Aortic smooth muscle cell (primary cell): ENCODE results near the gene GPR21. TPM values are rescaled to one million over a fixed set of nuclear protein-coding genes. Genes with fewer than 3 reads are reported as not detected.

Experiments used
- total RNA-seq: library from RNA; depleted of rRNA; stranded (reverse); fragments of >200 nt; gene quantifications from 2 replicates; pipeline ENCODE4 v1.2.3, GENCODE V29; 2014

Gene GPR21, protein sequence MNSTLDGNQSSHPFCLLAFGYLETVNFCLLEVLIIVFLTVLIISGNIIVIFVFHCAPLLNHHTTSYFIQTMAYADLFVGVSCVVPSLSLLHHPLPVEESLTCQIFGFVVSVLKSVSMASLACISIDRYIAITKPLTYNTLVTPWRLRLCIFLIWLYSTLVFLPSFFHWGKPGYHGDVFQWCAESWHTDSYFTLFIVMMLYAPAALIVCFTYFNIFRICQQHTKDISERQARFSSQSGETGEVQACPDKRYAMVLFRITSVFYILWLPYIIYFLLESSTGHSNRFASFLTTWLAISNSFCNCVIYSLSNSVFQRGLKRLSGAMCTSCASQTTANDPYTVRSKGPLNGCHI
- 0.87 and 1.1 TPM in 2 replicates for total RNA-seq

DNA sequence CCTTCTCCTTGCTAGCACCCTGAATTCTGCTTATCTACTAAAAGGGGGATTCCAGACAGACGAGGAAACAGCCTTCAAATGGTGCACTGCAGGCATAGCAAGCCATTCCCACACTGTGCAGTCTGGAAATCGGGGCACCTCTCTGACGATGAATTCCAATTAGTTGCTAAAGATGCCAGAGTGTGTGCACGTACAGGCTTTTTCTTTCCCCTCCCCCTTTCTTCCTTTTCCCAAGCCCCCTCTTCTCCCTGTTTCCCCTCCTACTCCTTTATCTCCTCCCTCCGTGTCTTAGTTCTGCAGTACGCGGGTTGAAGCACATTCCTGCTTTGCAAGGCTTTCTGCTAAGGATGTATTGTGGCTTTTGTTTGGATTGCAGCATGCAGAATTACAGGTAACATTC, at the start of gene GPR21:
TSS of gene GPR21 (plus strand) at position 316 of the 400 bp plus-strand sequence. CDS start 900 bp downstream, outside the sequence.

Other genes starting within 250 kb of the GPR21 start
- not detected in 2 replicates for gene OR5C1, start 244.7 kb upstream of the GPR21 start, total RNA-seq
- not detected in 2 replicates for gene OR1K1, start 233.5 kb upstream of the GPR21 start, total RNA-seq
- 43.9 and 51.5 TPM in 2 replicates for gene PDCL, start 205.1 kb upstream of the GPR21 start, total RNA-seq
- gene RC3H2, start 128.3 kb upstream of the GPR21 start, total RNA-seq, result 50.6 and 60.5 TPM in 2 replicates
- gene ZBTB6, start 120.3 kb upstream of the GPR21 start, total RNA-seq, result 13.1 and 13.5 TPM in 2 replicates
- 2.9 and 3.3 TPM in 2 replicates for gene ZBTB26, start 102.2 kb upstream of the GPR21 start, total RNA-seq
- gene RABGAP1, start 92.6 kb upstream of the GPR21 start, total RNA-seq, result 35.7 and 45.3 TPM in 2 replicates
- 3.3 and 3.4 TPM in 2 replicates for gene STRBP, start 234.9 kb downstream of the GPR21 start, total RNA-seq